HG03469 (cell line): Measurements from ENCODE around the gene TUBA4B.
A peak's percentile ranks its signal among the peaks of the same experiment; 100 is the strongest.

Source experiments
- ATAC-seq: cut with Tn5 transposase; IDR thresholded peaks from one replicate; pipeline ENCODE4 v1.9.1; 2021; ENCODE audit warnings: mild to moderate bottlenecking, moderate library complexity, moderate number of reproducible peaks; ENCODE audit not compliant: unreplicated experiment

Gene TUBA4B

DNA sequence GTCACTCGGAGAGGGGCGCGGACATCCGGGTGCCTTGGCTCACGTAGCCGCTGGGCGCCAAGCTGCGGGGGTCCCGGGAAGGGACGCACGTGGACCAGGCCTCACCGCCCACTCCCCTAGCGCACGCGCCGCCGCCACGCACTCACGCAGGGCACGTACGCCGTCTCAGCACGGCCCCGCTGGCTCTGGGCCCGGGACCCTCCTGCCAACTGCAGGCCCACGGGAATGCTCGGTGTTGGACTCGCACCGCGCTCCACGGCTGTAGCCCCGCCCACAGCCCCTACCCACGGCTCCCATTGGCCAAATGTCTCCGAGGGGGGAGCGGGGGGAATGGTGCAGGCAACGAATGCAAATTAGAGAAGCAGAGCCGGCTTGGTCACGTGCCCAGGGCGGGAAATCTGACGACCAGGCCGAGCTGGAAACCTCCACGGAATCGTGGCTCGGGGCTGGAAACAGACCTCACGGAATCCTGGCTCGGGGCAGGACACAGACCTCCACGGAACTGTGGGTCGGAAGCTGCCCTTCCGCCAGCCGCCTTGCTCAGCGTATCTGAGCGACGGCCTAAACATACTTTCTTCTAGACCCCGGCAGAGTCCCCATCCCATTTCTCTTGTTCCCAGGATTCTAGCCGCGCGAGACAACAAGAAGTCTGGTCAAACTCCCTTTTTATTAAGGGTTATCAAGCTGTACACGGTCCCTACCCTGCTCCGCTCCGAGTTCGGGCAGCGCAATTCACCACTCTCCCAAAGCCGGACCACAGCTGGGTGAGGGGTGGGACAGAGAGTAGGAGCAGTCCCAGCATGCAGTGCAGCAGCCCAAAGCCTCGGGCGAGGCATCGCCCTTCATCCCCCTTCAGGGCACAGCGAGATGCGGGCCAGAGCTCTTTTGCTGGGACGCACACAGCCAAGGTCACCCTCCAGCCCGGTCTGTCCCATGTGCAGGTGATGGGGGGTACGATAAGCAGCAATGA is 34.0 kb upstream of the TUBA4B start, which contains the start of gene ABCB6:
TSS of gene ABCB6 (minus strand) at position 227 of the 970 bp plus-strand sequence. CDS start 285 bp downstream, outside the sequence.
- no peak for ATAC-seq

DNA sequence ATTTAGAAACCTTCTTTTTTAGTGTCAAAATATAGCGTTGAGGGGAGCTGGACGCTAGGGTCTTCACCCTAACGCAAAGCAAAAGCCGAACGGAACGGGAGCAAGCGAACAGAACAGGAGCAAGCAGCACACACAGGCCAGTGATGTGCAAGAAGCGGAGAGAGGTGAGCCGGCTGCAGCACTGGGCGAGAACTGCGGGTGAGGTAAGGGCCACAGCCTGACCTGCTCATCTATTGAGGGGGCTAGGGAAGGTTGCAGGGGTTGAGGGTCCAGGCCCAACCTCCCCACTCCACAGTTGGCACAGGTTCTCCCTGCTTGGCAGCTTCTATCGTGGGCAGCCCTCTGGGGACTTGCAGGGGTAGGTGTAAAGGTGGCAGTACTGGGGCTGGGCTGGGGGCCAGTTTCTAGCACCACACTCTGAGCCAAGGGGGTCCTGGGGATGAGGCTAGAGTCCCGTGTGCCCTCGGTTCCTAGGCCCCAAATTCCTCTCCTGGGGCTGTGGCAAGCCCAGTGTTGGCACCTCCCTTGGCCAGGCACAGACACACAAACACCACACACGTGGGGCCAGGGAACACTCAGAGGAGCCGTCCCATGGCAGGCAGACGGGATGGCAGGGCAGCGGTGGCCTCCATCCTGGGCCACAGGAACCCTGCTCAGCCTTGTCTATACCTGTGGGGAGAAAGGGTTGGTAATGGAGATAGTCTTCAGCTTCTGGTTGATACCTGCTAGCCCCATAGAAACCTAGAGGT is 33.1 kb upstream of the TUBA4B start:
- ATAC-seq, result no peak

DNA sequence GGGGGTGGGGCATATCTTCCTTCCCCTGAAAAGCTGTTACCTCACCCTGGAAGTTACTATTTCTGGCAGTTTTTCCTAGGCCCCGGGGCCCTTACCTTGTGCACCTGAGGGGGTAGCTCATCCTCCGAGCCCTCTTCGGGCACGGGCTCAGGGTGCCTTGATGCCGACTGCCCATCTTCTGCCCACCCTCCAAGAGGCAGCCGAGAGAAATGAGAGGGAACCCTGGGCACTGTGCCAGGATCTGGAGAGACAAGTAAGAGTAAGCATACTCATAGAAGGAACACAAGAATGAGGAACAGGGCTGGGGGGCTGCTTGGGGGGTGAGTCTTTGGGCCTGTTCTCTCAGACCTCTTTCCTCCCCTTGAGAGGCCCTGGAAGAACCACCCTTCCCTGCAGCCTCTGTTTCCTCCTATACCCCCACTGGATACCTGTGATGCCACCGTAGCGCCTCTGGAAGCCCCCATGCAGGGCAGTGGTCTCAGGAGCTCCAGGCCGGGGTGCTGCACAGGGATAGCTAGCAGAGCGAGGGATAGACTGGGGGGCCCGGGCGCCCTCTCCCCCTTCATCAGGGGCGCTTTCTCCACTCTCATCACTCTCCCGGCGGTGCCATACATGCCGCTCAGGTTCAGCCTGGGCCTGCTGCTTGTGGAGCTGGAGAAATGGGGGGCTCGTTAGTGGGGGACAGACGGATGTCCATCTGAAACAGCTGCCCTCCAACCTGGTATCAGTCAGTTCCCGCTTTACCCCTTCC is 32.2 kb upstream of the TUBA4B start:
- ATAC-seq, result no peak

DNA sequence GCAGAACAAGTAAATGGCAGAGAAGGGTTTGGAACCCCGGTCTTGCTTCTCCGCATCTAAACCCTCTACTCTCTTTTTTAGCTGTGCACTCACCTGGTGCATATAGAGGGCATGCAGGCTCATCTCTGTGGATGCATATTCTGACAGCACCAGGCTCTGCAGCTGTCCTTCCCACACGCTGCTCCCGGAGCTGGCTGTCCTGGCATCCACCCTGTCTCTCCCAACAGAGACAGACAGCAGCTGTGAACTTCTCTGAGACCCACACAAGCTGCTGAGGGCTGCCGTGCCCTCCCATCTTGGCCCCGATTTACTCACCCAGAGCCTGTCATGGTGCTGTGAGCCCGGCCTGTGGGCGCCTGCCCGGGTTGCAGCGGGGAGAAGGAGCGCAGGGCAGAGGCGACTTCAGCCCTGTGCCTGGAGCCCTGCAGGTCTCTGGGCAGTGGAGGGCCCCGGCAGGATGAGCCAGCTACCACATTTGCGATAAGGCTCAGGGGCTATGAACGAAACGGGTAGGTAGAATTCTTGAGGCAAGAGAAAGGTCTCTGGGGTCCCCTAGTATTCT is 31.0 kb upstream of the TUBA4B start:
- ATAC-seq, result no peak

DNA sequence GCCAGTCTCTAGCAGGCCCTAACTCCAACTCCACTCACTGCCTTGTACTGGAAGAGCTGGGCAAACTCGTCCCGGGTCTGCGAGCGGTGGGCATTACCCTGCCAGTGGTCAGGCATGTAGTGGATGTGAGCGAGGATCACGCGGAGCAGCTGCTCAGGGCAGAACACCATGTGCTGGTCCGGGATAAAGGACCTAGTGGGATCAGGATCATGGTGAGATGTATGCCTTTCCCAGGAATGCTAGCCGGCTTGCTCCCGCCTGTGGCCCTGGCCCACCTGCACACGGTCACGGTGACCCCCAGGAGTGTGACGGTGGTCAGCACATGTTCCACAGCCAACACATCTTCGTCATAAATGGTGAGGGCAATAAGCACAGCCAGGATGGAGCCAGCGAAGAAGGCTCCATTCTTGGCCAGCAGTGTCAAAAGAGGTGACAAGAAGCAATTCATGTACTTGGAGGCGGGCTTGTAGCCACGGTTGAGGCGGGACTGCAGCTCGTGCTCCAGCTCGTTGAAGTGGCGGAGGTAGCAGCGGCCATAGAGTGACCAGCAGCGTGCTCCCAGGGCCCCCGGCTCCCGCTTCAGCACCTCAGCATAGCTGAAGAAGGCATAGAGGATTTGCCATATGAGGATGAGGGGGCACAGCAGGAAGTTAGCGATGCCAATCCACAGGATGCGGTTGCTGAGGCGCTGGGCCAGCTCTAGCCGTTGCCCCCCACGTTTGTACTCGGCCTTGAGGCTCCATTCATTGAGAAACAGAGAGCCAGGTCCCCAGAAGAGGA is 29.0 kb upstream of the TUBA4B start:
- ATAC-seq, result no peak

DNA sequence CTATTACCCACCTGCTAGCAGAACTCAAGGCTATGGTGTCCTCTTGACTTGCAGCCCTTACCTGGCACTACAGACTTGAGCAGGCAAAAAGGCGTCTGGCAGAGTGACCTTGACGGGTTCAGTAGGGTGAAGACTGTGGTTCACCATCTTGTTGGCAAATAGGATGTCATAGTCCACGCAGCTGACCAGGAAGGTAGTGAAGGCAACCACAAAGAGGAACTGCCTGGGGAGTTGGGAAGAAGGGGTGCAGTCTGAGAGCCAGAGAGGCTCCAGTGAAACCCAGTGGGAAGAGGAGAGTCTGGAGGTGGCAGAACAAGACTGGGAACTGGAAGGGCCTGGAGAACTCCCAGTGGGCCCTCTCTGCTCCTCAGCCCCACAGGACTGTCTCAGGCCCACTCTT is 27.7 kb upstream of the TUBA4B start:
- no peak for ATAC-seq

DNA sequence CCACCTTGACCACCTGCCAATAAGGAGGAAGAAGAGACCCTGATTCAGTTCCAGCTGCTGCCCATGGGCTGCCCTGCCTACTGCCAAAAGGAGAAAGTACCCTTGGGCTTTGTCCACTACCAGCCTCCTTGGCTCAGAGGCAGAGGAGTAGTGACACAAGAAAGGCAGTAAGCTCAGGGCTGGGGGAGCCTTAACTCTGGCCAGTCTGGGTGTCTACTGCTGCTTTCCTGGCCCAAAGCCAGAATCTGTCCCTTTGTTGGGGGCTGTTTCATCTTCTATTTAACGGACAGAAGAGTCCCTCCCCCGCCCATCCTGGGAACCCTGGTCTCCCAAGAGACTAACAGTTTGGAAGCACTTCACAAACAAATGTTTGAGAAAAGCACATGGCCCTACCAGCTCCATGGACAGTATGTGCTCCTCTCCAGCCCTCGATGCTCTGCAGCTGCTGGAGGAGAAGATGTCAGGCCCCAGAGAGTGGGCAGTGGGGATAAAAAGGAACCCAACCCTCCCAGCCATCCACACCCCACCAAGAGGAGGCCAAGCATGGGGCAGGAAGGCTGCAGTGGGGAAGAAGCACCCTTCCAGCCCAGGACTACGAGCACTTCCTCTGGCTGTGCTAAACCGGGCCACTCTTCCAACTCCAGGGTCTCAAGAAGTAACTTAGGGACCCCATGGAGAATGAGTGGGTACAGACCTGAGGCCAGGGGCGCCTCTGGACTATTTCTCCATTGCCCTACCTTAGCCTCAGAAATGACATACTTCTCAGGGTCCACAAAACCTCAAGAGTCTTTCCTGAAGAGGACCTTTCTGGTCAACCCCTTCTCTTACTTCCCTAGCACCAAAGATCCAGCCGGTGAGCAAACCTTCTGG is 24.8 kb upstream of the TUBA4B start:
- ATAC-seq, result no peak

DNA sequence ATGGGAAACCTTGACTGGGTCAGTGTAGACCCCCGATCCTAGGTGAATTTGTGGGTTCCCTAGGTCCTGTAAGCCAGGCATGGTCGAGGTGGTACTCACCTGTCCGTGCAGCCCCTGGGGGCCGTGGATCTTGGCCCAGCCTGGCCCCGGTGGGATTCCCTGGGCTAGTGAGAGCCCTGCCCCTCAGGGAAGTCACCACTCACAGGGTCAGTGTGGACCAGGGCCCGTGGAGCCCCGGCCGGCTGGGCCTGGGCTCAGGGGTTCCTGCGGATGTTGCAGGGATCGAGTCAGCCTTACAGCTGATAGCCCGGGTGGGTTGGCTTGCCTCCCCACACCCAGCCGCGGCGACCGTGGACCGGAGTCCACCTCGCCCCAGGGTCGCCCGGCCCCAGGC is 24.1 kb upstream of the TUBA4B start:
- peak; percentile 3 for ATAC-seq

DNA sequence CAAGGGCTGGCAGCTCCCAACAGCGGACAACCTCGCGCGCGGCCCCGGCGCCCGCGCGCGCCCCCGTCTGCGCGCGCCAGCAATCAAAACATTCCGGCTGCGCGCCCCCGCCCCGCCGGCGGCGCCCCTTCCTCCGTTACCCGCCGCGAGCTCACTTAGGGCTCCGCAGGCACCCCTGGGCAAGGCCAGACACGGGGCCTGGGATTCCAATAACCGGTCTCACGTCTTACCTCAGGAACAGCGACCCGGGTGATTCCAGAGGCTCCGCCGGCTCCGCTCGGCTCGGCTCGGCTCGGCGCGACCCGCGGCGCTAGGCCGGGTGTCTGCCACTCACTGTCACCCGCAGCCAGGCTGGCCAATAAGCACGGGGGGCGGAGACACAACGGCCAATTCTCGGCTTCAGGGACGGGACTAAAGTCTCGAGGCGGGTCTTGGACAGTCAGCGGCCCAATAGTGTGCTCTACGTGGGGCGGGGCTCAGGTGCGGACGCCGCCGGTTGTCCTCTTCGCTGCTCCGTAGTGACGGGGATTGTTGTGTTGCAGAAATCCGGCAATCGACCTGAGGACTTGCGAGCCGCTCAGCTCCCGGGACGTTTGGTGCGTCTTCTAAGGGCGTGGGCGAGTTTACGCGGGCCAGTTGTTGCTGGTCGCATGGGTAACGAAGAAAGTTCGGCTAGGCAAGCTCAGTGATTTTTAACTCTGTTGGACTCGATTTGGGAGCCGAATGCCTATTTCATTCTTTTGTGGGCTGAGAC is 23.6 kb upstream of the TUBA4B start, which contains the start of the genes ANKZF1 and ATG9A:
TSS of gene ANKZF1 (plus strand) at position 502 of the 754 bp plus-strand sequence. CDS start 452 bp downstream, outside the sequence.
TSS of gene ATG9A (minus strand) at position 332 of the 754 bp plus-strand sequence. CDS start 1,612 bp downstream, outside the sequence.
- peak; percentile 93 for ATAC-seq

DNA sequence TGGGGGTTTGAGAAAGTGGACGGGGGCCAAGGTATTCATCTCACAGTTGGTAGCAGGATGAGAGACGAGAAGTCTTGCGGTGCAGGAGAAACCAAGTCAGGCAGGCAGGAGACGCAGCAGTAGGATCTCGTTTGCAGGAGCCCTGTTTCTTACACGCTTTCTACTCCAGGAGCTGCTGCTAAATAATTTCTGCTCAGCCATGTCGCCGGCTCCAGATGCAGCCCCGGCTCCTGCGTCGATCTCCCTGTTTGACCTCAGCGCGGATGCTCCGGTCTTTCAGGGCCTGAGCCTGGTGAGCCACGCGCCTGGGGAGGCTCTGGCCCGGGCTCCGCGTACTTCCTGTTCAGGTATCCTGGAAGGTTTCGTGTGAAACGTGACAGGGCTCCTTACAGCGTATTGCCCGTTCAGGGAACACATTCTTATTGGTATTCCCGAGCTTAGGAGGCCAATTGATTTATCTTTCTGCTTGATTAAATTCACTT is 22.9 kb upstream of the TUBA4B start:
- ATAC-seq, result no peak

DNA sequence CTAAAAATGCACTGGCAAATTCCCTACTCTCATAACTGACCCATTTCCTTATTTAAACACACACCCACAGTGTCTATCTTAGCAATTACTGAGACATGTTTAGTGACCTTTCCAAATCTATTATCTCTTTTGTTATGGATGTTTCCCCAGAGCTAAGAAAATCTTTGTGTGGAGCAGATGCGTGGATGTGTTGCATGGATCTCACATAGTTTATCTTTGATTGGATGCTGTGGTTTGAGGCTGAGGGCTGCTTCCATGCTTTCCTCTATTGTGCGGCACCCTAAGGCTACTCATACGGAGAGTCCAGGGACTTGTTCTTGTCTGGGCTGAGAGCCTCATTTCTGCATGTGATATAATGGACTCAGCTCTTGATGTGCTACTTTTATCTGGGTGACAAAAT is 18.7 kb upstream of the TUBA4B start:
- ATAC-seq, result no peak

DNA sequence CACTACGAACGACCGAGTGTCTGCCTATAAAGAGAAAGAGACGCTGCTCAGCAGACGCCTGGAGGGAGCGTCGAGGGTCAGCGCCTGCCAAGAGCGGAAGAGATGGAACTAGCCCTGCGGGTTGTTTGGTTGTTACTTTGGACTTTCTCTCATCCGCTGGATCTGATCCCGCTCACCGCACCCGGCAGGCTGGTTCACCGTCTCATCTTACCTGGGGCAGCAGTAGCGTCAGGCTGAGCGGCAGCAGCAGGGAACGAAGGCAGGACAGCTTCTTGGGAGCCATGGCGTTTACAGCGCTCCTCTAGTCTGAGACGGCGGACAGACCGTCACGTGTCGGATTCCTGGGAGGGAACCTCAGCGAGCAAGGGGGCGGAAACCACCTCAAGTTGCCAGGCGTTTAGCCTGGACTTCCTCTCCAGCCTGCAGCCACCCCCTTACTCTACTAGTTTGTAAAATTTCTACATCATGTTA is 9.7 kb upstream of the TUBA4B start:
- ATAC-seq, result no peak

DNA sequence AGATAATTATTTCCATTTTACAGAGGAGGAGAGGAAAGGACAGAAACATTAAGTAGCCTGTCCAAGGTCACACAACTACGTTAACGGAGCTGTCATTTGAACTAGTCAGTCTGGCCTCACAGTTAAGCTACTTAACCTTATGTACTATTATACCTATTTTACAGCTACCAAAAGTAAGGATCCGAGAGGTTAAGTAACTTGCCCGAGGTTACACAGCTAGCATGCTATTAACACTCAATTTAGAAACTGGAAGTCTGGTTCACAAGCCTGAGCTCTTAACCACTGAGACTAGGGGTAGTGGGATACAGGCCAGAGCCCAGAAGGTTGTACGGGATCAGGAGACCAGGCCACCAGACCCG is 8.3 kb upstream of the TUBA4B start:
- ATAC-seq, result no peak

DNA sequence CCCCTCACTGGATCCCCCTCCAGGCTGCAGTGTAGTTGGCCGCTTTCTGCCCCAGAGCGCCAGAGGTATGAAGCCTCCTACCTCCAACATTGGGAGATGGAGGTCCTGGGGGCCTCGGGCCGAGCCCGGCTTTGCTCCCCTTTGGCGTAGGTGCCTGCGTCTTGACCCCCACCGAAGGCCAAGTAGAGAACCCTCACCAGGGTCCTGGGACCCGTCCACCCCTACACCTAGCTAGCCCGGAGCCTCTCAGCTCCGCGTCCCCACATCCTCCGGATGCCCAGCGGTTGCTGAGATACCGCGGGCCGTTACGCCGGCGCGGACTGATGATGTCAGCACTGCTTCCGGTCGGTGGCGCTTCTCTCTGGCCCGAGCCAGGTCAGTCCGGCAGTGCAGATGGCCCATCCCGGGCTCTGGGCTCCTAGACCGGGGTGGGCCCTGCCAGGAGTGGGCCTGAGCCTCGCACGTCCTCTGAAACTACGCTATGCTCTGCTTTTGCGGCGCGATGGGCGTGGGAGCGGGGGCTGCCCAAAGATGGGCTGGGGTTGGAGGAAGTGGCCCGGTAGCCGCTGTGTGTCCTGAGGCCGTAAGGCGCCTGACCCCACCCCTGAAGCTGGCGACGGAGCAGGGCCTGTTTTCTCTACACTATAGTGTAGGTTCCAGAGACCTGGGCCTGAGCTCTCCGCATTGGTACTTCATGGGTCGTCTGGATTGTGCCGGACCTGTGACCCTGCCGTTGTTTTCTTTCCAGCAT is 7.7 kb upstream of the TUBA4B start, which contains the start of the genes GLB1L and STK16:
TSS of gene GLB1L (minus strand) at position 297 of the 751 bp plus-strand sequence. CDS start 1,871 bp downstream, outside the sequence.
TSS of gene STK16 (plus strand) at position 332 of the 751 bp plus-strand sequence. CDS start 521 bp downstream, outside the sequence.
- ATAC-seq, result peak; percentile 57

DNA sequence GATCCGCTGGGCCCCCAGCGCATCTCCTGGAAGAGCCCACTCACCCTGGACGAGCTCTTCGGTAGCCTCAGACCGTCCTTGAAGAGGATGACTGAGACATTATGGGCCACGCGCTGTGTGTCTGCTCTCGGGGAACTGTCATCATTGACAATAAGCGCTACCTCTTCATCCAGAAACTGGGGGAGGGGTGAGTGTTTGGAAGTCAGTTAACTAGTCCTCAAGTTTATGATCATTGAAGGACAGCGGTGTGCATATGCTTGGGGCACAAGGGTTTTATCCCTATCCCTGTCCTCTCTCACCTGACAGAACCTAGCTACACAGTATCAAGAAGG is 7.2 kb upstream of the TUBA4B start:
- no peak for ATAC-seq

DNA sequence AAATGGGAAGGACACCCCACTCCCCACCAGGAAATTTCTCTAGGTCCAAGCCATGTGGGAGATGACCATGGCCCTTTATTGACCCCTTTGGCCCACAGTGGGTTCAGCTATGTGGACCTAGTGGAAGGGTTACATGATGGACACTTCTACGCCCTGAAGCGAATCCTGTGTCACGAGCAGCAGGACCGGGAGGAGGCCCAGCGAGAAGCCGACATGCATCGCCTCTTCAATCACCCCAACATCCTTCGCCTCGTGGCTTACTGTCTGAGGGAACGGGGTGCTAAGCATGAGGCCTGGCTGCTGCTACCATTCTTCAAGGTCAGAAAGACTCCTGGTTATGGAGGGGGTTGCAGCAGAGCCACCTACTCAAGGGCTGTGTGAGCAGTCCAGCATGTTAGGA is 6.5 kb upstream of the TUBA4B start:
- ATAC-seq, result no peak
